K562 (cell line): ENCODE data around the gene MT1M. TPM values are rescaled to one million over a fixed set of nuclear protein-coding genes. Genes with fewer than 3 reads are reported as not detected.

Experiments
- ATAC-seq: fragments of 200-7000 bp; cut with Tn5 transposase; 3 replicates; pipeline ENCODE4 v1.9.1; 2020; ENCODE audit warnings: moderate library complexity
- BruUV-seq: library from RNA; stranded (reverse); fragments of 400-500 nt; replicated peaks from 2 replicates; lab custom pipeline; 2021; lab: Mats Ljungman, UMichigan
- CTCF ChIA-PET: fragments of 300-600 bp; formaldehyde crosslinking; extraction: SDS; loops from one replicate; lab custom pipeline; 2021; ENCODE audit warnings: low intra/inter-chr PET ratio; lab: Yijun Ruan, JAX
- POLR2A ChIA-PET: fragments of 300-600, 350-650 bp; sonication (Branson Sonifier 250); formaldehyde crosslinking; extraction: SDS; loops from one replicate; lab custom pipeline; 2021; ENCODE audit warnings: antibody characterized with exemption, inconsistent platforms; lab: Yijun Ruan, JAX
- DNase-seq, 4 experiments: peaks; one replicate each; pipeline versions ENCODE4 v3.0.0 to v3.0.0-alpha.2; 2011 to 2018; ENCODE audit warnings: low spot score in 3 of 4, mixed read lengths in 3 of 4; ENCODE audit errors: extremely low read depth in 1 of 4
- FAIRE-seq: peaks from 2 replicates; lab custom pipeline; 2011; peaks lifted over from hg19 to GRCh38; lab: Jason Lieb, UNC
- H2AFZ ChIP-seq: 2 replicates; pipeline ENCODE4 v1.6.0; 2011; ENCODE audit warnings: low read depth, low read length, control low read depth, inconsistent platforms
- H3K27ac ChIP-seq: fragments of 200-600 bp; 3 replicates; pipeline ENCODE4 v1.8.0; 2011; ENCODE audit warnings: low read depth, mild to moderate bottlenecking, control low read depth, inconsistent platforms, low read length, moderate library complexity, mixed read lengths; ENCODE audit errors: extremely low read depth
- H3K27me3 ChIP-seq, 2 experiments: fragments of 300-600 bp in 1 of 2; 2 replicates in 1 of 2; 3 replicates in 1 of 2; pipeline versions ENCODE4 v1.6.0 to v1.8.0; 2011; ENCODE audit warnings: inconsistent platforms in 2 of 2, low read length in 2 of 2, mild to moderate bottlenecking in 1 of 2, mixed read lengths in 1 of 2, moderate library complexity in 1 of 2; ENCODE audit not compliant: control insufficient read depth in 2 of 2, insufficient read depth in 2 of 2
- H3K36me3 ChIP-seq: fragments of 300-600 bp; 3 replicates; pipeline ENCODE4 v1.8.0; 2011; ENCODE audit warnings: mild to moderate bottlenecking, low read length, inconsistent platforms; ENCODE audit not compliant: control insufficient read depth, insufficient read depth
- H3K4me1 ChIP-seq, 2 experiments: fragments of 200-600 bp in 1 of 2; replicated peaks in 1 of 2; 2 replicates in 1 of 2; 3 replicates in 1 of 2; pipeline versions ENCODE4 v1.5.1 to v1.8.0; 2011; ENCODE audit warnings: inconsistent platforms in 2 of 2, low read length in 2 of 2, mild to moderate bottlenecking in 1 of 2, mixed read lengths in 1 of 2, moderate library complexity in 1 of 2; ENCODE audit not compliant: control insufficient read depth in 2 of 2, insufficient read depth in 2 of 2
- H3K4me2 ChIP-seq: 2 replicates; pipeline ENCODE4 v1.6.1; 2011; ENCODE audit warnings: low read length, control low read depth, inconsistent platforms, mixed read lengths; ENCODE audit not compliant: insufficient read depth
- H3K4me3 ChIP-seq: fragments of 200-600 bp; sonication (generic), shearing (Covaris generic); 2 replicates; pipeline ENCODE4 v1.5.1; 2016; ENCODE audit warnings: control low read depth, inconsistent platforms
- H3K79me2 ChIP-seq: fragments of 200-600 bp; 3 replicates; pipeline ENCODE4 v1.8.0; 2011; ENCODE audit warnings: low read length, inconsistent platforms; ENCODE audit not compliant: control insufficient read depth, insufficient read depth
- H3K9ac ChIP-seq, 2 experiments: 2 replicates each; pipeline versions ENCODE4 v1.6.0 to v1.6.1; 2011; ENCODE audit warnings: low read depth in 2 of 2, low read length in 2 of 2, control low read depth in 1 of 2, inconsistent platforms in 1 of 2, mild to moderate bottlenecking in 1 of 2, mixed read lengths in 1 of 2; ENCODE audit not compliant: insufficient read depth in 1 of 2
- H3K9me1 ChIP-seq: one replicate; pipeline ENCODE4 v1.6.0; 2011; ENCODE audit warnings: inconsistent platforms, mild to moderate bottlenecking, low read length, moderate library complexity; ENCODE audit not compliant: control insufficient read depth, insufficient read depth
- H3K9me3 ChIP-seq: replicated peaks from 2 replicates; pipeline ENCODE4 v1.5.1; 2011; ENCODE audit warnings: low read depth, low read length, inconsistent platforms; ENCODE audit not compliant: control insufficient read depth, insufficient read depth
- H4K20me1 ChIP-seq: replicated peaks from 2 replicates; pipeline ENCODE4 v1.6.1; 2011; ENCODE audit warnings: low read length, inconsistent platforms, mixed read lengths; ENCODE audit not compliant: control insufficient read depth, insufficient read depth
- GATA2 ChIP-seq: sonication (generic); formaldehyde crosslinking; IDR thresholded peaks from 2 replicates; pipeline ENCODE4 v1.4.0; 2020; ENCODE audit warnings: mild to moderate bottlenecking, missing genetic modification reagents
- ILK ChIP-seq: fragments of 450-650 bp; IDR thresholded peaks from 2 replicates; pipeline ENCODE4 v1.6.1; 2016; ENCODE audit warnings: missing genetic modification characterization, low read depth, mild to moderate bottlenecking, missing compliant biosample characterization, moderate library complexity, borderline replicate concordance
- SIN3A ChIP-seq, 2 experiments: fragments of 150-350 bp in 1 of 2; IDR thresholded peaks; 2 replicates each; pipeline ENCODE4 v1.6.1; 2011 to 2016; ENCODE audit warnings: borderline replicate concordance in 2 of 2, low read depth in 2 of 2, low read length in 2 of 2, mild to moderate bottlenecking in 2 of 2, moderate library complexity in 2 of 2; ENCODE audit not compliant: control insufficient read depth in 1 of 2
- WGBS: fragments of 100-300 bp; shearing (Covaris generic); methylation state at CpG from one replicate; pipeline ENCODE4 v1.1.6; 2016; ENCODE audit warnings: low coverage, mixed read lengths; ENCODE audit not compliant: insufficient coverage; ENCODE audit errors: missing lambda C conversion rate; 5-methylcytosine and 5-hydroxymethylcytosine counted together
- in situ Hi-C: fragments of 300-500 bp; cut with MboI; formaldehyde crosslinking; loops from 4 replicates; pipeline ENCODE4 v1.15.0; 2018; ENCODE audit warnings: inconsistent platforms, mixed read lengths
- intact Hi-C: fragments of 100-400 bp; cut with micrococcal nuclease; formaldehyde crosslinking; loops from 2 replicates; pipeline ENCODE4 v1.14.2; 2022
- polyA plus RNA-seq, 8 experiments: library from polyadenylated mRNA; depleted of rRNA in 4 of 8; stranded (reverse) in 5 of 8; unstranded in 3 of 8; fragments of >200 nt; fragmentation: Nextera tagmentation in 2 of 8; fragmentation: Illumina TruSeq in 1 of 8; extraction: Ambion mirVana in 2 of 8; extraction: Trizol in 1 of 8; gene quantifications; 2 replicates each; pipeline versions ENCODE4 v1.2.1 to v1.2.3, GENCODE V29; 2011 to 2014; ENCODE audit warnings: inconsistent platforms in 1 of 8, missing spikeins in 1 of 8
- total RNA-seq, 7 experiments: library from RNA; depleted of rRNA in 6 of 7; stranded (reverse); fragments of >200 nt in 6 of 7; fragmentation: Illumina TruSeq in 2 of 7; extraction: Trizol in 2 of 7; gene quantifications; 2 replicates each; pipeline versions ENCODE4 v1.2.1 to v1.2.3, GENCODE V29; 2011 to 2021; ENCODE audit warnings: low replicate concordance in 1 of 7
- TF ChIP-seq, protein P1 (sequence below), 2 experiments: fragments of 450-650 bp in 1 of 2; sonication (generic) in 1 of 2; formaldehyde crosslinking in 1 of 2; IDR thresholded peaks in 1 of 2; conservative IDR thresholded peaks in 1 of 2; 2 replicates each; pipeline versions ENCODE4 v1.6.1 to v1.8.1; 2016 to 2023; ENCODE audit warnings: mild to moderate bottlenecking in 2 of 2, moderate library complexity in 2 of 2, inconsistent platforms in 1 of 2, missing genetic modification reagents in 1 of 2
- TF ChIP-seq, protein P2 (sequence below): sonication (generic); formaldehyde crosslinking; IDR thresholded peaks from 2 replicates; pipeline ENCODE4 v1.8.0; 2023; ENCODE audit warnings: mild to moderate bottlenecking, missing genetic modification reagents

Gene MT1M
- total and polyA plus RNA-seq, 9 of the 15 experiments (the other 6 are each of a cell fraction or from before 2014, with no cell fraction given): not detected

GRCh38 chr16:56583351-56584168, 48.9 kb upstream of the MT1M start:
- no peak overlapping the region for H3K4me3 ChIP-seq
- H3K9ac ChIP-seq: no peak overlapping the region
- H3K9me3 ChIP-seq: no peaks in the 10 kb centered on the region
- H3K27me3 ChIP-seq: peaks cover 22 to 47% of the 10 kb centered on the region in 2 experiments; a peak in 4 of 5 replicates
- no peaks in the 10 kb centered on the region for H3K79me2 ChIP-seq
- no peaks in the 10 kb centered on the region for H3K9me1 ChIP-seq
- intact Hi-C loops (no loop called here), in situ Hi-C loops (loop anchor here (10.0 kb wide), 1 partner anchor 281 kb away; the partner anchor contains the start of gene SLC12A3)
- ATAC-seq (no peak), FAIRE-seq (no peak), DNase-seq (no peak)
- no peak overlapping the region for H3K27ac ChIP-seq
- H3K4me1 ChIP-seq: no peaks in the 10 kb centered on the region
- H2AFZ ChIP-seq: no peak overlapping the region
- POLR2A ChIA-PET: interaction anchor here (0.7 kb wide), 1 partner anchor 93 kb away, joined by 3 read pairs; no protein-coding TSS in a partner anchor
- CTCF ChIA-PET: no interaction called here
- TF ChIP-seq ILK (tag) (no peak), GATA2 (no peak)
- H3K36me3 ChIP-seq: no peaks in the 10 kb centered on the region
- WGBS: 2% methylated on average over 11 of the region's 11 CpGs
- H3K4me2 ChIP-seq: no peak overlapping the region
- H4K20me1 ChIP-seq: no peaks in the 10 kb centered on the region; the same call in 1 of the 2 replicates
- no TSS peak for BruUV-seq

- H3K27me3 ChIP-seq: peaks cover 26 to 54% of the 10 kb centered on the region in 2 experiments; a peak in 4 of 5 replicates
- no peak overlapping the region for H3K4me3 ChIP-seq
- H3K4me2 ChIP-seq: no peak overlapping the region
- WGBS: 4% methylated on average over 11 of the region's 11 CpGs
- no peak overlapping the region for H2AFZ ChIP-seq
- in situ Hi-C loops: loop anchor here (10.0 kb wide), 1 partner anchor 281 kb away; the partner anchor contains the start of gene SLC12A3
- no peak overlapping the region for H3K27ac ChIP-seq
- CTCF ChIA-PET: no interaction called here
- TF ChIP-seq SIN3A (IDR thresholded peaks at IDR 0.05; ENCODE audit: borderline replicate concordance in 2 of 2, control insufficient read depth in 1 of 2, low read depth in 2 of 2, low read length in 2 of 2): no peak
- TF ChIP-seq, protein P1, sequence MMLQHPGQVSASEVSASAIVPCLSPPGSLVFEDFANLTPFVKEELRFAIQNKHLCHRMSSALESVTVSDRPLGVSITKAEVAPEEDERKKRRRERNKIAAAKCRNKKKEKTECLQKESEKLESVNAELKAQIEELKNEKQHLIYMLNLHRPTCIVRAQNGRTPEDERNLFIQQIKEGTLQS (IDR thresholded peaks at IDR 0.05): 0 out of 2 replicates have a peak, but pooled peaks have one; percentile 4
- TF ChIP-seq, protein P1 (CRISPR knock-in tag; conservative IDR thresholded peaks at IDR 0.05): no peak
- TF ChIP-seq, protein P2, sequence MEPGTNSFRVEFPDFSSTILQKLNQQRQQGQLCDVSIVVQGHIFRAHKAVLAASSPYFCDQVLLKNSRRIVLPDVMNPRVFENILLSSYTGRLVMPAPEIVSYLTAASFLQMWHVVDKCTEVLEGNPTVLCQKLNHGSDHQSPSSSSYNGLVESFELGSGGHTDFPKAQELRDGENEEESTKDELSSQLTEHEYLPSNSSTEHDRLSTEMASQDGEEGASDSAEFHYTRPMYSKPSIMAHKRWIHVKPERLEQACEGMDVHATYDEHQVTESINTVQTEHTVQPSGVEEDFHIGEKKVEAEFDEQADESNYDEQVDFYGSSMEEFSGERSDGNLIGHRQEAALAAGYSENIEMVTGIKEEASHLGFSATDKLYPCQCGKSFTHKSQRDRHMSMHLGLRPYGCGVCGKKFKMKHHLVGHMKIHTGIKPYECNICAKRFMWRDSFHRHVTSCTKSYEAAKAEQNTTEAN: no peak
- DNase-seq (no peak), FAIRE-seq (no peak), ATAC-seq (no peak)
- no peaks in the 10 kb centered on the region for H3K79me2 ChIP-seq
- intact Hi-C loops: no loop called here
- H3K9me3 ChIP-seq: no peaks in the 10 kb centered on the region
- BruUV-seq: no TSS peak
- H3K9me1 ChIP-seq: no peaks in the 10 kb centered on the region
- no peaks in the 10 kb centered on the region; the same call in 1 of the 2 replicates for H4K20me1 ChIP-seq
- H3K36me3 ChIP-seq: no peaks in the 10 kb centered on the region
- H3K9ac ChIP-seq: no peak overlapping the region
- POLR2A ChIA-PET: no interaction called here
- peaks cover 0 to 3% of the 10 kb centered on the region in 2 experiments; a peak in 1 of 5 replicates for H3K4me1 ChIP-seq
Observed at GRCh38 chr16:56584276-56584675, 48.2 kb upstream of the MT1M start.
